H9 (cell line): ENCODE results near the gene SRPK3. TPM values are rescaled to one million over a fixed set of nuclear protein-coding genes. Genes with fewer than 3 reads are reported as not detected.

Experiments
- DNase-seq: peaks from one replicate; pipeline ENCODE4 v3.0.0-alpha.2; 2017
- H2AFZ ChIP-seq: one replicate; pipeline ENCODE4 v1.6.1; 2013; ENCODE audit warnings: mild to moderate bottlenecking, low read length, control low read depth, moderate library complexity
- H2AK5ac ChIP-seq: 2 replicates; pipeline ENCODE4 v1.6.1; 2013; ENCODE audit warnings: low read length, control low read depth, mixed read lengths; ENCODE audit not compliant: insufficient read length
- H2BK120ac ChIP-seq: one replicate; pipeline ENCODE4 v1.6.1; 2013; ENCODE audit warnings: low read depth, mild to moderate bottlenecking, low read length, control low read depth, inconsistent platforms; ENCODE audit not compliant: poor library complexity, severe bottlenecking
- H2BK12ac ChIP-seq: 2 replicates; pipeline ENCODE4 v1.6.1; 2013; ENCODE audit warnings: low read length, control low read depth, mixed read lengths, low read depth; ENCODE audit not compliant: insufficient read length
- H2BK15ac ChIP-seq: 2 replicates; pipeline ENCODE4 v1.6.1; 2013; ENCODE audit warnings: low read depth, low read length, control low read depth
- H2BK20ac ChIP-seq: one replicate; pipeline ENCODE4 v1.6.1; 2013; ENCODE audit warnings: low read depth, mild to moderate bottlenecking, low read length, control low read depth, inconsistent platforms; ENCODE audit not compliant: poor library complexity, severe bottlenecking
- H2BK5ac ChIP-seq: 2 replicates; pipeline ENCODE4 v1.6.1; 2013; ENCODE audit warnings: low read length, control low read depth, mixed read lengths; ENCODE audit not compliant: insufficient read length
- H3K14ac ChIP-seq: 2 replicates; pipeline ENCODE4 v1.6.1; 2013; ENCODE audit warnings: low read length, control low read depth; ENCODE audit not compliant: insufficient read depth
- H3K18ac ChIP-seq: 2 replicates; pipeline ENCODE4 v1.6.1; 2013; ENCODE audit warnings: low read depth, mild to moderate bottlenecking, mixed read lengths, low read length, control low read depth; ENCODE audit not compliant: insufficient read length
- H3K23ac ChIP-seq: 2 replicates; pipeline ENCODE4 v1.6.1; 2013; ENCODE audit warnings: low read length, control low read depth, mixed read lengths, low read depth; ENCODE audit not compliant: insufficient read length
- H3K23me2 ChIP-seq: 2 replicates; pipeline ENCODE4 v1.6.1; 2013; ENCODE audit warnings: low read depth, mild to moderate bottlenecking, mixed read lengths, low read length, control low read depth; ENCODE audit not compliant: insufficient read length, poor library complexity, severe bottlenecking
- H3K27ac ChIP-seq: 2 replicates; pipeline ENCODE4 v1.5.1; 2013; ENCODE audit warnings: low read length, control low read depth, mixed read lengths, low read depth; ENCODE audit not compliant: insufficient read length
- H3K27me3 ChIP-seq: 2 replicates; pipeline ENCODE4 v1.6.1; 2013; ENCODE audit warnings: low read length, control low read depth, inconsistent platforms; ENCODE audit not compliant: insufficient read depth
- H3K4ac ChIP-seq: 2 replicates; pipeline ENCODE4 v1.6.1; 2013; ENCODE audit warnings: low read depth, mild to moderate bottlenecking, control low read depth, inconsistent platforms, low read length, moderate library complexity
- H3K4me1 ChIP-seq: 2 replicates; pipeline ENCODE4 v1.6.1; 2013; ENCODE audit warnings: low read length, control low read depth, inconsistent platforms; ENCODE audit not compliant: insufficient read depth
- H3K4me2 ChIP-seq: 2 replicates; pipeline ENCODE4 v1.6.1; 2013; ENCODE audit warnings: low read length, control low read depth, mixed read lengths; ENCODE audit not compliant: insufficient read length, insufficient read depth
- H3K56ac ChIP-seq: 2 replicates; pipeline ENCODE4 v1.6.1; 2013; ENCODE audit warnings: low read depth, mild to moderate bottlenecking, mixed read lengths, low read length, control low read depth; ENCODE audit not compliant: insufficient read length
- H3K79me1 ChIP-seq: 2 replicates; pipeline ENCODE4 v1.6.1; 2013; ENCODE audit warnings: low read depth, mild to moderate bottlenecking, moderate library complexity, low read length, control low read depth, inconsistent platforms; ENCODE audit not compliant: insufficient read depth, poor library complexity, severe bottlenecking
- H3K79me2 ChIP-seq: 2 replicates; pipeline ENCODE4 v1.6.1; 2013; ENCODE audit warnings: low read length, control low read depth, inconsistent platforms; ENCODE audit not compliant: insufficient read depth
- H3K9ac ChIP-seq: 2 replicates; pipeline ENCODE4 v1.6.1; 2013; ENCODE audit warnings: low read length, control low read depth, mixed read lengths; ENCODE audit not compliant: insufficient read length; ENCODE audit errors: extremely low read depth
- H3K9me3 ChIP-seq: one replicate; pipeline ENCODE4 v1.6.1; 2013; ENCODE audit warnings: low read depth, low read length, inconsistent platforms; ENCODE audit not compliant: control insufficient read depth
- H3T11ph ChIP-seq: one replicate; pipeline ENCODE4 v1.6.1; 2013; ENCODE audit warnings: mild to moderate bottlenecking, low read length, control low read depth, inconsistent platforms
- H4K20me1 ChIP-seq: one replicate; pipeline ENCODE4 v1.6.1; 2013; ENCODE audit not compliant: control insufficient read depth, insufficient read length, insufficient read depth
- H4K5ac ChIP-seq: 2 replicates; pipeline ENCODE4 v1.6.1; 2013; ENCODE audit warnings: low read depth, mild to moderate bottlenecking, mixed read lengths, low read length, control low read depth; ENCODE audit not compliant: insufficient read length
- H4K8ac ChIP-seq: replicated peaks from 2 replicates; pipeline ENCODE4 v1.6.1; 2013; ENCODE audit warnings: low read length, control low read depth, mixed read lengths, low read depth; ENCODE audit not compliant: insufficient read length
- H4K91ac ChIP-seq: 2 replicates; pipeline ENCODE4 v1.6.1; 2013; ENCODE audit warnings: low read depth, mild to moderate bottlenecking, moderate library complexity, mixed read lengths, low read length, control low read depth; ENCODE audit not compliant: insufficient read length
- H3K27ac Mint-ChIP-seq, 3 experiments: 2 replicates in 2 of 3; 3 replicates in 1 of 3; pipeline ENCODE4 v1.8.0; 2020 to 2021; ENCODE audit warnings: mixed read lengths in 3 of 3, mild to moderate bottlenecking in 1 of 3, moderate library complexity in 1 of 3
- H3K27me3 Mint-ChIP-seq: 2 replicates; pipeline ENCODE4 v1.8.0; 2021; ENCODE audit warnings: low read depth, mild to moderate bottlenecking, moderate library complexity, mixed read lengths
- H3K36me3 Mint-ChIP-seq, 3 experiments: 2 replicates in 2 of 3; 3 replicates in 1 of 3; pipeline ENCODE4 v1.8.0; 2020 to 2021; ENCODE audit warnings: low read depth in 3 of 3, mixed read lengths in 3 of 3; ENCODE audit not compliant: insufficient read depth in 1 of 3
- H3K4me1 Mint-ChIP-seq, 2 experiments: 2 replicates each; pipeline ENCODE4 v1.8.0; 2020; ENCODE audit warnings: mixed read lengths in 2 of 2
- H3K4me3 Mint-ChIP-seq, 2 experiments: 2 replicates in 1 of 2; 3 replicates in 1 of 2; pipeline ENCODE4 v1.8.0; 2020 to 2021; ENCODE audit warnings: mild to moderate bottlenecking in 2 of 2, mixed read lengths in 2 of 2, moderate library complexity in 1 of 2
- H3K9me3 Mint-ChIP-seq, 2 experiments: 2 replicates in 1 of 2; 3 replicates in 1 of 2; pipeline ENCODE4 v1.8.0; 2020; ENCODE audit warnings: mild to moderate bottlenecking in 2 of 2, mixed read lengths in 2 of 2, moderate library complexity in 1 of 2
- WGBS: extraction: QIAGEN DNeasy Blood & Tissue Kit; methylation state at CpG from one replicate; pipeline ENCODE4 v1.1.7; 2013; ENCODE audit warnings: missing lambda C conversion rate, low lambda C conversion rate, mixed read lengths; ENCODE audit not compliant: insufficient read length; ENCODE audit errors: extremely low coverage; 5-methylcytosine and 5-hydroxymethylcytosine counted together
- total RNA-seq: library from RNA; stranded (reverse); gene quantifications from 2 replicates; pipeline ENCODE4 v1.2.1, GENCODE V29; 2021
- TF ChIP-seq, protein P1 (sequence below): fragments of 200-600 bp; sonication (generic); conservative IDR thresholded peaks from 3 replicates; pipeline ENCODE4 v1.8.0; 2021; ENCODE audit warnings: antibody characterized with exemption, mild to moderate bottlenecking

Gene SRPK3
- total RNA-seq, 1 experiment from 2014 or later: not detected

DNA sequence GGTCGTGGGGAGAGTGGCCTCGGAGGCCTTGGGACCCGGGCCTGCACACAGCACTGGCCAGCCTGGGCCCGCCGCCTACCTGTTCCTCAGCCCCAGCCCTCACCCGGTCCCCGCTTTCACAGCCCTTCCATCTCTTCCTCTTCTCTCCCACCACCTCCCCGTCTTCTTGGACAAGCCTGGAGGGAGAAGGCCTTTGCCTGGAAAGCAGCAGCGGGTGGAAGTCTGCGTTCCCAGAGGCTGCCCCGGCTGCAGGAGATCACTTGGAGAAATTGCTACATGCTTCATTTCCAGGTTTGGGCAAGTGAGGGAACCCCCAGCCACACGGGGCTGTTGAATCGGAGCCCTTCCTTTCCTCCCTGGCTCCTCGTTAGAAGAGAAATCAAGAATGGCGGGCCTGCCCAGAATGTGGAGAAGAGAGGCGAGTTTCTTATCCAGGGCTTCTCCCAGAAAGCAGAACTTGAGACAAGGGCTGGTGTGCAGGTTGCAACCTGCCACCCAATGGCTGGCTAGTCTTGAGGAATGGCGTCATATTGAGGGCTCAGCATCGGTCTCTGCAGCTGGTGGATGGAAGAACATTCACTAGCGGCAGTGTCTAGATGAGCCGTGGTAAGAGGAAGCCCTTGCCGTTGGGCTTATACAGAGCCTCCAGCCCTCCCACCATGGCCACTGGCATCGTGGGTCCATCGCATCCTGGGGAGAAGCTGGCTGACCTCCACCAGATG lies 50.7 kb downstream of the SRPK3 start:
- H4K91ac ChIP-seq: no peak overlapping the region
- H2BK12ac ChIP-seq: no peak overlapping the region
- H3K27me3 Mint-ChIP-seq: peaks cover 6% of the 10 kb centered on the region
- peak overlapping the region; percentile 2 for H3K9ac ChIP-seq
- H3K4me1 ChIP-seq: no peaks in the 10 kb centered on the region; the same call in 1 of the 2 replicates
- no peak overlapping the region for H2AK5ac ChIP-seq
- H2BK15ac ChIP-seq: no peak overlapping the region
- H3K23ac ChIP-seq: no peak overlapping the region
- H4K20me1 ChIP-seq: no peaks in the 10 kb centered on the region
- no peak overlapping the region for H2BK5ac ChIP-seq
- peaks cover 16 to 27% of the 10 kb centered on the region in 2 experiments for H3K4me1 Mint-ChIP-seq
- no peak overlapping the region for H2BK20ac ChIP-seq
- no peaks in the 10 kb centered on the region for H3K79me1 ChIP-seq
- peak overlapping the region; percentile 58 to 80 for H3K4me3 Mint-ChIP-seq
- no peak overlapping the region for H3K18ac ChIP-seq
- peaks cover 10% of the 10 kb centered on the region for H3K9me3 ChIP-seq
- TF ChIP-seq, protein P1, sequence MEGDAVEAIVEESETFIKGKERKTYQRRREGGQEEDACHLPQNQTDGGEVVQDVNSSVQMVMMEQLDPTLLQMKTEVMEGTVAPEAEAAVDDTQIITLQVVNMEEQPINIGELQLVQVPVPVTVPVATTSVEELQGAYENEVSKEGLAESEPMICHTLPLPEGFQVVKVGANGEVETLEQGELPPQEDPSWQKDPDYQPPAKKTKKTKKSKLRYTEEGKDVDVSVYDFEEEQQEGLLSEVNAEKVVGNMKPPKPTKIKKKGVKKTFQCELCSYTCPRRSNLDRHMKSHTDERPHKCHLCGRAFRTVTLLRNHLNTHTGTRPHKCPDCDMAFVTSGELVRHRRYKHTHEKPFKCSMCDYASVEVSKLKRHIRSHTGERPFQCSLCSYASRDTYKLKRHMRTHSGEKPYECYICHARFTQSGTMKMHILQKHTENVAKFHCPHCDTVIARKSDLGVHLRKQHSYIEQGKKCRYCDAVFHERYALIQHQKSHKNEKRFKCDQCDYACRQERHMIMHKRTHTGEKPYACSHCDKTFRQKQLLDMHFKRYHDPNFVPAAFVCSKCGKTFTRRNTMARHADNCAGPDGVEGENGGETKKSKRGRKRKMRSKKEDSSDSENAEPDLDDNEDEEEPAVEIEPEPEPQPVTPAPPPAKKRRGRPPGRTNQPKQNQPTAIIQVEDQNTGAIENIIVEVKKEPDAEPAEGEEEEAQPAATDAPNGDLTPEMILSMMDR: no peak
- H2AFZ ChIP-seq: no peak overlapping the region
- no peak overlapping the region for H3K56ac ChIP-seq
- H3K27me3 ChIP-seq: no peaks in the 10 kb centered on the region
- no peak overlapping the region for H3K27ac ChIP-seq
- no peak for DNase-seq
- no peak overlapping the region for H4K8ac ChIP-seq
- peaks cover 13% of the 10 kb centered on the region; the same call in 1 of the 2 replicates for H3K79me2 ChIP-seq
- no peak overlapping the region for H2BK120ac ChIP-seq
- no peak overlapping the region for H3K4ac ChIP-seq
- H3K4me2 ChIP-seq: peak overlapping the region; percentile 66
- WGBS: no CpG with 5 or more reads among the region's 23 CpGs
- H3K14ac ChIP-seq: no peak overlapping the region
- peaks cover 5% of the 10 kb centered on the region for H3K23me2 ChIP-seq
- H3T11ph ChIP-seq: no peak overlapping the region
- H3K9me3 Mint-ChIP-seq: peaks cover 60 to 74% of the 10 kb centered on the region in 2 experiments
- H4K5ac ChIP-seq: no peak overlapping the region
- no peak overlapping the region for H3K27ac Mint-ChIP-seq
- peaks cover 11 to 25% (median 17%) of the 10 kb centered on the region in 3 experiments; a peak in 6 of 7 replicates for H3K36me3 Mint-ChIP-seq
